GM10847 (cell line): ENCODE data around the gene FNDC4.

ENCODE experiments used
- POLR2A ChIP-seq: IDR thresholded peaks from 2 replicates; pipeline ENCODE4 v1.6.1; 2011; ENCODE audit not compliant: insufficient read length; ENCODE audit errors: extremely low read depth

FNDC4 gene

DNA sequence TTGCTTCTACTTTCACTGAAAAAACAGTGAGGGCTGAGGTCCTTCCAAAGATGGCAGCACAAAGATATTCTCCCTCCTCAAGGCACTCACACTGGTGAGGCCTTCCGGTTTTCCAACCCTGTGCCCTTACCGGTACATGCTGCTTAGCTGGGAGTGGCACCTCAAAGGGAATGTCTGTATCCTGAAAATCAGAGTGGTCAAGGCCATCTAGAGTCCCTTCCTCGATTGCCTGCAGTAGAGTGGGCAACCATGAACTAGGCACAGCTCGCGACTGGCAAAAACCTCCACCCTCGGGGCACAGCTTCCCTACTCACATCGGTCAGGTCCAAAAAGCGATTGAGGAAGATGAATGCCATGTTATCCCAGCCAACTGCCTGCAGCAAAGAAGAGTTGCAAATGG is 49.4 kb downstream of the FNDC4 start:
- TF ChIP-seq POLR2A, result no peak

- TF ChIP-seq POLR2A, result no peak
Observed at GRCh38 chr2:27445155-27445554, 49.8 kb downstream of the FNDC4 start.

- TF ChIP-seq POLR2A, result no peak
Observed at GRCh38 chr2:27442920-27443282, 52.1 kb downstream of the FNDC4 start.

DNA sequence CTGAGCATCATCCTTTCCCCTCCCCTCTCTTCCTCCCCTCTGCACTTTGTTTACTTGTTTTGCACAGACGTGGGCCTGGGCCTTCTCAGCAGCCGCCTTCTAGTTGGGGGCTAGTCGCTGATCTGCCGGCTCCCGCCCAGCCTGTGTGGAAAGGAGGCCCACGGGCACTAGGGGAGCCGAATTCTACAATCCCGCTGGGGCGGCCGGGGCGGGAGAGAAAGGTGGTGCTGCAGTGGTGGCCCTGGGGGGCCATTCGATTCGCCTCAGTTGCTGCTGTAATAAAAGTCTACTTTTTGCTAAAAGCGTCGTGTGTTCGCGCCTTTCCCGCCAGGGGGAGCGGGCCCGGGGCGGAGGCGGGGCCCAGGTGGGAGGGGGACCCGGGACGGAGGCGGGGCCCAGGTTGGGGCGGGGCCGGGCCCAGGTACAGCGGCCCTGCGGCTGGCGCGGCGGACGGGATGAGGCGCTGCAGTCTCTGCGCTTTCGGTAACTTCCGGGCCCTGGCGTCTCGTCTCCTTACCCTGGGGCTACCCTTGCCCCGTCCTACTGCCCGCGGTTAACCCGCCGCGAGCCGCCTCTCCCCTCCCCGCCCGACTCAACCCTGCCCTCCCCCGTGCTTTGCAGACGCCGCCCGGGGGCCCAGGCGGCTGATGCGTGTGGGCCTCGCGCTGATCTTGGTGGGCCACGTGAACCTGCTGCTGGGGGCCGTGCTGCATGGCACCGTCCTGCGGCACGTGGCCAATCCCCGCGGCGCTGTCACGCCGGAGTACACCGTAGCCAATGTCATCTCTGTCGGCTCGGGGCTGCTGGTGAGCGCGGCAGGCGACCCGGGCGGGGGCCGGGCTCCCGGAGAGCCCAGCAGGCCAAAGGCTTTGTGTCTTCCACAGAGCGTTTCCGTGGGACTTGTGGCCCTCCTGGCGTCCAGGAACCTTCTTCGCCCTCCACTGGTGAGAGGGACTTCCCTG is 52.8 kb downstream of the FNDC4 start, which contains the start of gene KRTCAP3:
Gene KRTCAP3 (plus strand): TSS at position 424 of the 962 bp plus-strand sequence. CDS start 32 bp downstream, at position 456.
- no peak for TF ChIP-seq POLR2A
